NK-92 (cell line): Measurements from ENCODE around the gene CFAP141.
"Not testable (repeated sequence)": the region's sequence is repeated elsewhere in the genome, so short reads cannot be mapped to it uniquely, and the experiment has no call there.

Experiments
- DNase-seq: peaks from one replicate; lab custom pipeline; 2025; ENCODE audit not compliant: unreplicated experiment; lab: John Stamatoyannopoulos, UW

Gene CFAP141

GRCh38 chr1:154208677-154209388 lies 2.7 kb upstream of the CFAP141 start:
- DNase-seq, result no peak

GRCh38 chr1:154207262-154207661 lies 1.1 kb upstream of the CFAP141 start:
- no peak for DNase-seq

GRCh38 chr1:154205778-154206177 lies 355 bp downstream of the CFAP141 start:
- DNase-seq, result not testable (repeated sequence)

- no peak for DNase-seq
Observed at GRCh38 chr1:154199563-154199879, 6.6 kb downstream of the CFAP141 start.

- DNase-seq, result no peak
Observed at GRCh38 chr1:154198756-154199562, 7.2 kb downstream of the CFAP141 start.

- no peak for DNase-seq
Observed at GRCh38 chr1:154193821-154194220, 12.3 kb downstream of the CFAP141 start.

- no peak for DNase-seq
Observed at GRCh38 chr1:154192476-154192875, 13.7 kb downstream of the CFAP141 start.

GRCh38 chr1:154191990-154192461 lies 14.1 kb downstream of the CFAP141 start, which contains the start of gene TPM3:
TSS of gene TPM3 (minus strand) at chr1:154192100. CDS start at chr1:154192018, 82 bp downstream.
- DNase-seq, result no peak

GRCh38 chr1:154190550-154190949 lies 15.6 kb downstream of the CFAP141 start:
- no peak for DNase-seq

- DNase-seq, result no peak
Observed at GRCh38 chr1:154186852-154187501, 19.2 kb downstream of the CFAP141 start.

GRCh38 chr1:154186177-154186576 lies 20.0 kb downstream of the CFAP141 start:
- no peak for DNase-seq

GRCh38 chr1:154183046-154183915 lies 22.9 kb downstream of the CFAP141 start:
- DNase-seq, result peak; percentile 66

- DNase-seq, result no peak
Observed at GRCh38 chr1:154182344-154183045, 23.6 kb downstream of the CFAP141 start.

- DNase-seq, result no peak
Observed at GRCh38 chr1:154181944-154182343, 24.2 kb downstream of the CFAP141 start.

GRCh38 chr1:154179946-154180687 lies 26.0 kb downstream of the CFAP141 start:
- no peak for DNase-seq

- DNase-seq, result no peak
Observed at GRCh38 chr1:154178911-154179811, 27.0 kb downstream of the CFAP141 start.

GRCh38 chr1:154178013-154178412 lies 28.1 kb downstream of the CFAP141 start:
- no peak for DNase-seq

GRCh38 chr1:154176337-154176736 lies 29.8 kb downstream of the CFAP141 start:
- no peak for DNase-seq
